Dermis lymphatic vessel endothelial cell (primary cell): ENCODE measurements around the gene SLC22A14. TPM values are rescaled to one million over a fixed set of nuclear protein-coding genes. Genes with fewer than 3 reads are reported as not detected.

Source experiments
- total RNA-seq: library from RNA; depleted of rRNA; stranded (reverse); fragments of >200 nt; gene quantifications from 2 replicates; pipeline ENCODE4 v1.2.1, GENCODE V29; 2014

SLC22A14 gene, protein sequence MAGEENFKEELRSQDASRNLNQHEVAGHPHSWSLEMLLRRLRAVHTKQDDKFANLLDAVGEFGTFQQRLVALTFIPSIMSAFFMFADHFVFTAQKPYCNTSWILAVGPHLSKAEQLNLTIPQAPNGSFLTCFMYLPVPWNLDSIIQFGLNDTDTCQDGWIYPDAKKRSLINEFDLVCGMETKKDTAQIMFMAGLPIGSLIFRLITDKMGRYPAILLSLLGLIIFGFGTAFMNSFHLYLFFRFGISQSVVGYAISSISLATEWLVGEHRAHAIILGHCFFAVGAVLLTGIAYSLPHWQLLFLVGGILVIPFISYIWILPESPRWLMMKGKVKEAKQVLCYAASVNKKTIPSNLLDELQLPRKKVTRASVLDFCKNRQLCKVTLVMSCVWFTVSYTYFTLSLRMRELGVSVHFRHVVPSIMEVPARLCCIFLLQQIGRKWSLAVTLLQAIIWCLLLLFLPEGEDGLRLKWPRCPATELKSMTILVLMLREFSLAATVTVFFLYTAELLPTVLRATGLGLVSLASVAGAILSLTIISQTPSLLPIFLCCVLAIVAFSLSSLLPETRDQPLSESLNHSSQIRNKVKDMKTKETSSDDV
- under 0.01 TPM in 2 replicates for total RNA-seq

DNA sequence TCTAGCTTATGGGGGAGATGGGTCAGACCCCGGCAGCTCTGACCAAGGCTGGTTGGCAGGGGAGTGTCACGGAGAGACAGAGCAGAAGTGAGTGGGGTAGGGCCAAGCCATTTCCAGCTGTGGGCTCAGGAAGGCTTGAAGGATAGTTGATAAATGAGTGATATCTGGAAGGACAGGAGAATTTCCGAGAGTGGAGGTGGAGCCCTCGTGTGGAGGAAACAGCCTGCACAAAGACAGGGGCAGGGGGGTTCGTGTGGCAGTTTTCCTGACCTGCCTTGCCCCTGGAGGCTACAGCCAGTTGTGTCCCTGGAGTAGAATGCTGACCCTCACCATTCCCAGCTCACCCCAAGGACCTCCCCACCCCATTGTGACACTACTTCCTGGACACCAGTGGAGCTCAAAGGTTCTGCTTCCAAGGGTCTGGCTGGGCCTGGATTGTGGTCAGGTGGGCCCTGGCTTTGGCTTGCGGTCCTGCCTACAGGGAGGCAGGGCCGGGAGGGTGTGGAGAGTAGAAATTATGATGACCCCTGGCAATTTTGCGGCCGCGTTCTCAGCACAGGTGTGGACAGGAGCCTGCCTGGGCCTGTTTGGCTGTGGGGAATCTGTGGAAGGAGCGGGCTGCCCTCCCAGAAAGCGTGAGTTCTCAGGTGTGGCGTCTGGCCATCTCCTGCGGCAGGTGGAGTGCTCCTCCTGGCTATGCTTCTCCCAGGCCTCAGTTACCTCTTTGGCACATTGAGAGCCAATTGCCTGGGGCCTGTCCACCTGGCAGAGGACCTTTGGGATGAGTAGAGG lies at the start of gene SLC22A14:
SLC22A14 (plus strand) TSS at position 400 of the 792 bp plus-strand sequence. CDS start 23,733 bp downstream, outside the sequence.

DNA sequence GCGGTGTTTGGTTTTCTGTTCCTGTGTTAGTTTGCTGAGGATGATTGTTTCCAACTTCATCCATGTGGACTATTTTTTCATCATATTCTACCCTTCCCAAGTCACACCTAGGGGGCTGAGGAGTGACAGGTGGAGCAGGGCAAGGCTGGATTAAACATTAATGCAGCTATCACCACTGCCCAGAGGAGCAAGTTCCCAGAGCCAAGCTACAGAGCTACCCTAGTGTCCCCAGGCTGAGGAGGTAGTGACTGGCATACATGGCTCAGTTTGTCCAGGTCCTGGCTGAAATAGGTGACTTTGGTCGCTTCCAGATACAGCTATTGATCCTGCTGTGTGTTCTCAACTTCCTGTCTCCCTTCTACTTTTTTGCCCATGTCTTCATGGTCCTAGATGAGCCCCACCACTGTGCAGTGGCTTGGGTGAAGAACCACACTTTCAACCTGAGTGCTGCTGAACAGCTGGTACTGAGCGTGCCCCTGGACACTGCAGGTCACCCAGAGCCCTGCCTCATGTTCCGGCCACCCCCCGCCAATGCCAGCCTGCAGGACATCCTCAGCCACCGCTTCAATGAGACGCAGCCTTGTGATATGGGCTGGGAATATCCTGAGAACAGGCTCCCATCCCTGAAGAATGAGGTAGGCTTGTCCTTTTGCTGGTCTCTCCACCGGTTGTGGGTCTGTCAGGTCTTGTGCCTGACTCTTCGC lies 16.3 kb upstream of the SLC22A14 start, which contains the start of gene SLC22A13:
SLC22A13 (plus strand) TSS at position 209 of the 704 bp plus-strand sequence; CDS start at position 258, 49 bp downstream.

DNA sequence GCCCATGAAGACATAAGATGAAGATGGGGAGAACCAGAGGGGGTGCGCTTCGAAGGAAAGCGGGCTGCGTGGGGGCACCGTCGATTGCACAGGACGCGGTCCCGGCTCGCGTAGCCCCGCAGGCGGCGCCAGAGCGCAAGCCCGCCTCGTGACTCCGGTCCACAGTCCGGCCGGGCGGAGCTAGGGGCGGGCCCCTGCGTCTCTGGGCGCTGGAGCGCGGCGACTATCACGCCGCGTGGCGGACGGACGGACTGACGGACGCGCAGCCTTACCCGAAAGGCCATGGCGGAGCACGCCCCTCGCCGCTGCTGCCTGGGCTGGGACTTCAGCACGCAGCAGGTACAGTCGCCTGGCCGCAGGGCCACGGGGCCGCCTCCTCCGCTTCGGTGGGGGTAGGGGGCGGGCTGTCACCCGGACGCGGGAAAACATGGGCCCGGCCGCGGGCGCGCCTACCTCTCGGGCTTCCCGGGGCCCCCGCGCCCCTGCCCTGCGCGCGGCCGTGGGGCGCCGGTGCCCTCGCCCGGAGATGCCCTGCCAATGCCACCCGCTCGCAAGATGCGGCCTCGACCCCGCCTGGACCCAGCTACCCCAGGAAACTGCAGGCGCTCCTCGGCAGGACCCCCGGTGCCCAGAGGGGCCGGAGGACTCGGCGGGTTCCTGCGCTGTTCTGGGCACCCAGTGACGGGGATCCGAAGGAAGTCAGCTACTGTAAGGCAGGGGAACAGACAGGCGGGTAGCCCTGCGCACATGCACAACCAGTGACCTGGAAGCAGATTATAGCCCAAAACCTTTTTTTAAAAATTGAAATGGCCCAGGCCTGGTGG lies 64.7 kb downstream of the SLC22A14 start, which contains the start of gene XYLB:
XYLB (plus strand) TSS at position 199 of the 824 bp plus-strand sequence; CDS start at position 283, 84 bp downstream.

Other genes starting within 250 kb of the SLC22A14 start
- not detected in 2 replicates for gene DLEC1, start 243.1 kb upstream of the SLC22A14 start, total RNA-seq
- gene ACAA1, start 145.2 kb upstream of the SLC22A14 start, total RNA-seq: 27.8 and 36.7 TPM in 2 replicates
- 14.7 and 17.4 TPM in 2 replicates for gene MYD88, start 143.6 kb upstream of the SLC22A14 start, total RNA-seq
- 29.7 and 30.8 TPM in 2 replicates for gene OXSR1, start 116.8 kb upstream of the SLC22A14 start, total RNA-seq
- gene SLC22A13, start 16.5 kb upstream of the SLC22A14 start, total RNA-seq: 0.09 and 0.11 TPM in 2 replicates
- 0.98 and 2.1 TPM in 2 replicates for gene XYLB, start 64.5 kb downstream of the SLC22A14 start, total RNA-seq
- 4.2 and 5.6 TPM in 2 replicates for gene ACVR2B, start 171.6 kb downstream of the SLC22A14 start, total RNA-seq
- 5.9 and 8.8 TPM in 2 replicates for gene EXOG, start 214.0 kb downstream of the SLC22A14 start, total RNA-seq